ENCODE data around the gene CLASP1.
"Not testable (repeated sequence)": the region's sequence is repeated elsewhere in the genome, so short reads cannot be mapped to it uniquely, and the experiment has no call there.

Gene CLASP1

DNA sequence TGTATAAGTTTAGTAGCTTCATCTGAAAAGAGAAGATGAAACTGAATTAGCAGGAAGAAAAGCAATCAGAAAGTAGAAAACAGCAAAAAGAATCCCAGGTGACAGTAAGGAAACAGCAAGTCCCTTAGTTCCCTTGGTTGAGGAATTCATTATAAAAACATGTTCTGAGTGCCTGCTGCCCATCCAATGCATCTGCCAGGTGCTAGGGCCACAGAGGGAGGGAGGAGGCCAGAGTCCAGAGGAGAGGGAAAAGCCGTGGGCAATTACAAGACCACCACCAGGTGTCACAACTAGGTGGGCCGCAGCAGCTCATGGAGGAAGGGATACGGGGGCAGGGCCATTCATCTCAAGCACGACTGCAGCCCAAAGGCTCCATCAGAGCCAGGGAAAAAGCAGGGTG is 308.3 kb downstream of the CLASP1 start:
- DNase-seq: no peak

DNA sequence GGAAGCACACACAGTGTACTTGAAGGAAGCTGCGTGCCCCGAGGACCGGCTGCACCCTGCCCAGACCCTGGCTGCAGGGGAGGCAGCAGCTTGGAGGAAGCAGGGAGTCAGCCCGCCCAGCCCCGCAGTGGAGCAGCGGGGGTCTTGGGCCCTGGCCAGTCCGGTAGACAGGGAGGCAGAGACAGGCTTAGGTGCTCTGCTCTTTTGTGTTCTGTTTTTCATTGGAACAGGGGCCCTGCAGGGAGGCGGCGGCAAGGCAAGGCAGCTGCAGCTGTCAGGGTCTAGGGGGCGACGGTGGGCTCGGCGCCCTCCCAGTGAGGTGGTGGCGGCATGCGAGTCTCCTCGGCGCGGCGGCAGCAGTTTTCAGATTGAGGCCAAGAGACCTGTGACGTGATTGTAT is 311.0 kb downstream of the CLASP1 start:
- no peak for DNase-seq

DNA sequence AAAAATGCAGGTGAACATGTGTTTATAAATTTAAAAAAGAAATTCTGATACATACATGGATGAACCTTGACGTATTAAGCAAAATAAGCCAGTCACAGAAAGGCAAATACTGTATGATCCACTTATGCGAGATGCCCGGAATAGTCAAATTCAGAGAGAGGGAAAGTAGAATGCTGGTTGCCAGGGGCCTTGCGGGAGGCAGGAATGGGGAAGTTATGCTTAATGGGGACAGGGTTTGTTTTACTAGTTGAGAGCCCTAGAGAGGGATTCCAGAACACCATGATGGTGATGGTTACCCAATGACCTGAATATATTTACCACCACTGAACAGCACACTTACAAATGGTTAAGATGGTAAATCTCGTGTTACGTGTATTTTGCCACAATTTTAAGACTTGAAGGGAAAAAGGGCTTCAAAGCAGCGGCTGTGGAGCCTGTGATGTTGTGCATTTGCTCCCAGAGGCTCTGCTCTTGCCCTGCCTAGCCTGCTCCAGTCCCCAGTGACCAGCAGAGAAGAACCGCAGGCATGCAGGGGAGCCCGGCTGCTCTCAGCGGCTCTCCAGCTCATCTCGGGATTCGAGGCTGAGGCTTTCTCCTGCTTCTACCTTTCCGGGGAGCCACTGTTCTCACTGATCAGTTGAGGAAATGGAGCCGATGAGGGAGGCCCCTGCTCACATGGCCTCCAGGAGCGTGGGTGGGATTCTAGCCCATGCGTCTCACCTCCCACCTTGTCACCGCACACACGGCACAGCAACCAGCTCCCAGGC is 312.6 kb downstream of the CLASP1 start:
- DNase-seq: no peak

DNA sequence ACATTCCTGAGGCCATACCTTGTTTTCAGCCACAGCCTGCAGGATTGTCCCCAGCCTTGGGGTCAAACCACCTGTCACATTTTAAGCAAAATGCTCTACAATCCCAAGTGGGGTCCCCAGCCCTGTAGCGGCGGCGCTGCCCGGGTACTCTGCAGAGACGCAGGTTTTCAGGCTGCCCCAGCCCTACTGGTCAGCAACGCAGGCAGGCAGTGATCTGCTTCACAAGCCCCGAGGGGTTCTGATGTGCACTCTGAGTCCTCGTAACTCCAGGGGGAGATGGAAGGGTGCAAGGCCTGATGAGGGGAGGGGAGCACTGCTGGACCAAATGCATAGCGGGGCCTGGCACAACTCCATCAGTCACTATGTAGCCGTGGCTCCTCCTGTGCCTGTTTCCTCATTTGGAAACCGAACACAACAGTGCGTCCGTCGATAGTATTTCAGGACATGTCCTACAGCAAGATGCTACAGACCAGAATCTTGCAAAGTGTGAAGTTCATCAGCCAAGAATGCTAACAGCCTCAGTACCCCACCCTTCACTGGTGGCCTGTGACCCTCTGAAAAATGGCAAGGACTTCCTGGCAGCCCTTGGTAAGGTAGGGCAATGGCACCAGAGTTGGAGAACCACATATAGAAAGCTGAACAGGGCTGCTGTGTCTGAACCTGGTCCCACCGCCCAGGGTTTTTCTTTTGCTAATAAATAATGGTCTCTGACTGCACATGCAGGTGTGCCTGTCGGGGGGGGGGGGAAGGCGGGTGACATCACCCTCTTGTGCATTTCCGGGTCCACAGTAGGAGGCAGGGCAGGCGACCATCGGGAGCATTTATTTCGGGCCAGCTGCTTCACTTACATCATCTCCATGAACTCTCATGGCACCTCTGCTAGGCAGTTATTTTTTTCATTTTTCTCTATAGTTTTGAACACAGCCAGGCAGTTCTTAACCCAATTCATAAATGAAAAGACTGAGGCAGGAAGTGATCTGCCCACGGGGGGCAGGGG is 313.7 kb downstream of the CLASP1 start:
- DNase-seq: no peak

DNA sequence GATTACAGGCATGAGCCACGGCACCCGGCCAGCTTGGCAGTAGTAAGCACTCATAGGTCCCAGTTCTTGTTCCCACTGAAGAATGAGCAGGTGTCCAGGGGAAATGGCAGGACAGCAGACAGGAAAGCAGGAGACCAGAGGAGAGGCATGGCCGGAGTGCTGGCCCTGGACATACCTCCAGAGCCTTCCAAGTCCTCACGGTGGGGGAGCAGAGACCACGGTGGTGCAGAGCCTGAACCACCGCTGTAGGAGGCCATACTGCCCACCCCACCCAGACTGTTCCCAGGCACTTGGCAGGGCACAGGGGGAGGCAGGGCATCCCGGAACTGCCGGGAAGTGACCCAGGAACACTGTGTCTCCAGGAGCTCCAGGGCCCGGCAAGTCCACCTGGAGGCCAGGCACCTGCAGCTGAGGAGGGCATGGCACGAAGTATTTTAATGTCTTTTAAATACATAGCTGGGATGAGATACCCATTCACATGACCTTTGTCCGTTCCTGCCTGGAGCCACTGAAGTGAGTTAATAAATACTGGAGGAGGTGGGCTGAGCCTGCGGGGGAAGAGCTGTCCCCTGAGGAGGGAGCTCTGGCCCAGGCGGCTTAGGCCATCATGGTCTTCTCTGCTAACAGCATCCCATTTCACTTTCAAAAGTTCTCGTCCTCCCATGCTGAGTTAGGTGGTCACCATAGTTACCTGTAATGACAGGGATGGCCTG is 314.5 kb downstream of the CLASP1 start:
- no peak for DNase-seq

DNA sequence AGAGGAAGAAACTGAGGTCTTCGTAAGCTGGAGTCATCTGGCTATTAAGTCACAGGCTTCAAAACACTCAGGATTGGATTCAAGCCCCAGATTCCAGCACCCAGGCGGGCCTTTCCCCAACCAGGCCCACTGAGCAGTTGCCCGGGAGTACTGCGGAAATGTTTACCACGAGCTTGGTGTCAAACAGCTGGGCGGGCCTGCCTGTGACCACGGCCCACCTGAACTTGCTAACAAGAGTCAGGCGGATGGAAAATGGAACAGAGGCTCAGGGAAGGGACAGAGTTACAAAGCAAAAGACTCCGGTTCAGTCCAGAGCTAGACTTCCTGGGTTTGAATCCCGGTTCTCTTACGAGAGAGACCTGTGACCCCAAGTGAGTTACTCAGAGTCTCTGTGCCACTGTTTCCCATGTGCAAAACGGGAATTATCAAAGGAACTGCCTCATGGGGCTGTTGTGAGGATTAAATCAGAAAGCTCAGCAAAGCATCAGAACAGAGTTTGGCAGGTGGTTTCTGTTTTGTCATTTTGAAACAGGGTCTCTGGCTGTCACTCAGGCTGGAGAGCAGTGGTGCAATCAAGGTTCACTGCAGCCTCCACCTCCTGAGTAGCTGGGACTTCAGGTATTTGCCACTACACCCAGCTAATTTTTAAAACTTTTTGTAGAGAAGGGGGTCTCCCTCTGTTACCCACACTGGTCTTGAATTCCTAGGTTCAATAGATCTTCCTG is 315.3 kb downstream of the CLASP1 start:
- no peak for DNase-seq

DNA sequence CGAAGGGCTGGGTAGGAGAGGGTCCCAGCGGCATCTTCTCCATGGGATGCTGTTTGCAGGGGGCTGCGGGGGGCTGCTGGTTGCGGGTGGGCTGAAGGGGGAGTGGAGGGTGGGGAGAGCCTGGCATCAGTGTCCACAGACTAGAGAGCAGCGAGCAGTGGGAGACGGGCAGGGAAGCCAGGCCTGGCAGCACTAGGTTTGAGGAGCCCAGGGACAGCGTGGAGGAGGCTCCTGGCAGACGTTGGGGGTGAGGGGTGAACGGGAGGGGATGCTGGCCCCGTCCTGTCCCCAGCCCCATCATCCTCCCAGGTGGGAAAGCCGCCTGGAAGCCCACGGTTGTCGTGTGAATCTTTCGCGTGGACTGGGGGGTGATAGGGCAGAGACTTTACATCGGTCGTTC is 316.0 kb downstream of the CLASP1 start:
- DNase-seq: no peak

DNA sequence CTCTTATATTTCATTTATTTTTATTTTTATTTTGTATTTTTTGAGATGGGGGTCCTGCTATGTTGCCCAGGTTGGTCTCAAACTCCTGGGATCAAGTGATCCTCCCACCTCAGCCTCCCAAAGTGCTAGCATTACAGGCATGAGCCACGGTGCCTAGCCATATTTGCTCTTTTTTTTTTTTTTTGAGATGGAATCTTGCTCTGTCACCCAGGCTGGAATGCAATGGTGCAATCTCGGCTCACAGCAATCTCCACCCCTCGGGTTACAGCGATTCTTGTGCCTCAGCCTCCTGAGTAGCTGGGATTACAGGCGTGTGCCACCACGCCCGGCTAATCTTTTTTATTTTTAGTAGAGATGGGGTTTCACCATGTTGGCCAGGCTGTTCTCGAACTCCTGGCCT is 317.9 kb downstream of the CLASP1 start:
- DNase-seq: not testable (repeated sequence)

DNA sequence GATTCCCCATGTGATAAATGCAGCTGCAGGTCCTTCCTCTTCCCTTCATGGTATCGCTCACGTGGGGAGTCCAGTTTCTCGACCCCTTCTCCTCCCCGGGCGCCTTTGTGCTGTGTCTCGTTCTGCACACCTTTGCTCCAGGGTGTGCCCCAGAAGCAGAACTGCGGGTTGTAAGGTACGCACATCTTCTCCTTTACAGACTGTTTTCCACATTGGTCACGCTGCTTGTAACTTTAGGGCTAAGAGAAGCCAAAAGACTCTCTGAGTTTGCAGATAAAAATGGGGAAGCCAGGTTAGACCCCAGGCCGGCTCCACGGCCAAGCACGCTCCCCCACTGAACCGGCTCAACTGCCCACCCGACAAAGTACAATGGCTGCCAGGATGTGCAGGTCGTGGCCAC is 318.3 kb downstream of the CLASP1 start:
- DNase-seq: no peak

DNA sequence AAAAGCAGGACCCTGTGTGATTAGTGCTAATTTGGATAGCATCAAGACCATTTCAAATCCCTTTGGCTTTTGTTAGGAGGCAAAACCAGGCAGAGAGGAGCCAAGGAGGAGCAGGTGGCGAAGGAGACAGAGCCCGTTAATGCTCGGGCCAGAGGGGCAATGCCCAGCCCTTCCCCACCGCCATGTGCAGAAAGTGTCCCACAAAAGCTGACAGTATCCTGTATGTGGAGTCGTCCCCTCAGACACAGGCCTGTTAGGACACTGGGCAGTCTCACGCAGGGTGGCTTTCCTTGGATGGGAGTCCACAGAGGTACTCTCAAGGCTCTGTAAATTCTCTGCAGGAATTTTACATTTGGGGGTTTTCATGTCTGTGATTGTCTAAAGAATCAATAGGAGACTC is 319.5 kb downstream of the CLASP1 start:
- DNase-seq: no peak

DNA sequence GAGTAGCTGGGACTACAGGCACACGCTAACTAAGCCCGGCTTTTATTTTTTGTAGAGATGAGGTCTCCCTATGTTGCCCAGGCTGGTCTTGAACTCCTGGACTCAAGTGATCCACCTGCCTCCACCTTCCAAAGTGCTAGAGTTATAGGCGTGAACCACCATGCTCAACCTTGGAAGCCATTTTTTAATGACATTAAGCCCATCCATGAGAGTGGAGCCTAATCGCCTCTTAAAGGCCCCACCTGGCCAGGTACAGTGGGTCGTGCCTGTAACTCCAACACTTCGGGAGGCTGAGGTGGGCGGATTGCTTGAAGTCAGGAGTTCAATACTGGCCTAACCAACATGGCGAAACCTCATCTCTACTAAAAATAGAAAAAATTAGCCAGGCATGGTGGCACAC is 322.6 kb downstream of the CLASP1 start:
- DNase-seq: no peak

DNA sequence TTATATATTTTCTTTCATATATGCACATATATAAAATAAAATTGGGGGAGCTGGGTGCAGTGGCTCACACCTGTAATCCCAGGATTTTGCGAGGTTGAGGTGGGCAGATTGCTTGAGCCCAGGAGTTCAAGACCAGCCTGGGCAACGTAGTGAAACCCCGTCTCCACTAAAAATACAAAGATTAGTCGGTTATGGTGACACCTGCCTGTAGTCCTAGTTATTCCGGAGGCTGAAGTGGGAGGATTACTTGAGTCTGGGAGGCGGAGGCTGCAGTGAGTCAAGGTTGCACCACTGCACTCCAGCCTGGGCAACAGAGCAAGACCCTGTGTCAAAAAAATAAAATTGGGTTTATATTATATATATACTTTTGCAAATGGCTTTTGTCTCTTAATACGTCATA is 324.7 kb downstream of the CLASP1 start:
- no peak for DNase-seq

DNA sequence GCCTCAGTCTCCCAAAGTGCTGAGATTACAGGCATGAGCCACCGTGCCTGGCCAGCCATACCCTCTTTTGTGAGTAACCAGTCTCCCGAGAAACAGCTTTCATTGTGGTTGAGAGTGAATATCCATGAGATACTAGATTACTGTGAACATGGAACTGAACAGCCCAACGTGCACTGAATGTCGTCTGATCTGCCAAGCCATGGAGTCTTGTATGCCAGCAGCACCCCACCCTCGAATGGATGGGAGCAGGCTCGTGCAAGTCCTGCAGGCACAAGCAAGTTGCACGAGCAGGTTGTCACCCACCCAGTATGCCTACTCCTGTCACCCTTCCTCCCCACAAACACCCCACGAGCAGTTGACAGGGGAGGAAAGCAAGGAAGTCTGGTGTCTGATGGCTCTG is 327.8 kb downstream of the CLASP1 start:
- no peak for DNase-seq

DNA sequence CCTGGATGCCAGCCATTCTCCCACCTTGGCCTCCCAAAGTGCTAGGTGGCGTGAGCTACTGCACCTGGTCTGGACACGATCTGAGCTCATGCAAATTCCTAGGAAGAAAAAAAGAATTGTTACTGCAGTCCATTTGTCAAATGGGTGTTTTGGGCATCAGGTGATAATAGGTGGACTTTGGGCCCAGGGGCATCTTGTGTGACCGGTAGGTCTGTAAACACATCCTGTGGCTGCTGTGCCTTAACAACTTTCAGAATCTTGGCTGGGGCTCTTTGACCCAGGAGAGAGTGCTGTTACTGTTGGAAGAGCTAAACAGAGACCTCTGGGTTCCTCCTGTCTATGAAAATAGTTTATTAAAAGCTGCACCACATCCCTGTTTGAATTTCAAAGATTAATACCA is 329.3 kb downstream of the CLASP1 start:
- no peak for DNase-seq

DNA sequence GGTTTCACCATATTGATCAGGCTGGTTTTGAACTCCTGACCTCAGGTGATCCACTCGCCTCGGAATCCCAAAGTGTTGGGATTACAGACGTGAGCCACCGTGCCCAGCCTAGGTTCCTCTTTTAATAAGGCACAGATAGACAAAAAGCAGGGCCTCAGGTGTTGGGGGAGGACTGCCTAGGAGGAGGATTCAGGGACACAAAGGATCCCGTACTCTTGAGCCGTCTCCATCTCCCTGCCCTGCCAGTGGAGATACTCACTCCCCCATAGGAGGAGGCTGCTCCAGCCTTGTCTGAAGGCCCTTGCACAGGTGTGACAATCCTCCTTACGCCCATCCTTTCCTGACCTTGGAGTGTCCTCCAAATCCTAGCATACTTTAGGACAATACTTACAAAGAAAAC is 332.3 kb downstream of the CLASP1 start:
- no peak for DNase-seq

DNA sequence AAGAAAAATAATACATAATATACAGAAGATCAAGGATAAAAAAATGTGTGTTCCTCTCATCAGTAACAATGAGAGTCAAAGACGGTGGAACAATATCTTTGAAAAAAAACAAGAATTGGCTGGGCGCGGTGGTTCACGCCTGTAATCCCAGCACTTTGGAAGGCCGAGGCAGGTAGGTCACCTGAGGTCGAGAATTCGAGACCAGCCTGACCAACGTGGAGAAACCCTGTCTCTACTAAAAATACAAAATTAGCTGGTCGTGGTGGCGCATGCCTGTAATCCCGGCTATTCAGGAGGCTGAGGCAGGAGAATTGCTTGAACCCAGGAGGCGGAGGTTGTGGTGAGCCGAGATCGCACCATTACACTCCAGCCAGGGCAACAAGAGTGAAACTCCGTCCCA is 335.6 kb downstream of the CLASP1 start:
- DNase-seq: not testable (repeated sequence)

DNA sequence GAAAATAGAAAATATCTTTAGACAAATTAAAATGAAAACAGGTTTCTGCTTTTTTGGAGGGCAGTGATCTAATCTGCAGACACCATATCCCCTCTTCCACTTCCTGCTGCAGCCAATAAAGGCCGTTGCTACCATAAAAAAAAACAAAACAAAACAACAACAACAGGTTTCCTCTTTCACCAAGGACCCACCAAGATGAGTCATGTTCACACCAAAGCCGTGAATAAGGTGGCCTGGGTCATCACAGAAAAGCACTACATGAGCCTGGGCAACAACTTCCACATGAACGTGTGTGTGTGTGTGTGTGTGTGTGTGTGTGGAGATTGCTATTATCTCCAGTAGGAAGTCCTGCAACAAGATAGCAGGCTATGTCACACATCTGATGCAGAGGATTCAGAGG is 339.5 kb downstream of the CLASP1 start:
- DNase-seq: no peak

DNA sequence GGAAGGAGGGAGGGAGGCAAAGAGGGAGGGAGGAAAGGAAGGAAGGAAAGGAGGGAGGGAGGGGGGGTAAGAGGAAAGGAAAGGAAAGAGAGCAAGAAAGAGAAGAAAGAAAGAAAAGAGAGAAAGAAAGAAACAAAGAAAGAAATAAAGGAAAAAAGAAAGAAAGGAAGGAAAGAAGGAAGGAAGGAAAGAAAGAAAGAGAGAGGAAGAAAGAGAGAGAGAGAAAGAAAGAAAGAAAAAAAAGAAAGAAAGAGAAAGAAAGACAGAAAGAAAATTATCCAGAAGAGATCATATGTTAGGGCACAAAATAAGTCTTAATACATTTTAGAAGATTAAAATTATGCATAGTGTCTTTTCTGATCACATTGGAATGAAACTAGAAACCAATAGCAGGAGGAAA is 339.9 kb downstream of the CLASP1 start:
- no peak for DNase-seq

DNA sequence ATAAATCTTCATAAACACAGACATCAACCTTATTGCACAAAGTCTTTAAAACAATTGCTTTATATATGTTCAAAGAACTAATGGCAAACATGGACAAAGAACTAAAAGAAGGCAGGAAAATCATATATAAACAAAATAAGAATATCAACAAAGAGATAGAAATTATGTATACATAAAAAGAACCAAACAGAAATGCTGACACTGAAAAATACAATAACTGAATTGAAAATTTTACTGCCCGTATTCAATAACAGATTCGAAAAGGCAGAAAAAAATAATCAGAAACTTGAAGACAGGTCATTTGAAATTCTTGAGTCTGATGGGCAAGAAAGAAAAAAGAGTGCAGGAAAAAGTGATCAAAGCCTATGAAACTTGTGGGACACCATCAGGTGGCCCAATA is 342.2 kb downstream of the CLASP1 start:
- DNase-seq: no peak

DNA sequence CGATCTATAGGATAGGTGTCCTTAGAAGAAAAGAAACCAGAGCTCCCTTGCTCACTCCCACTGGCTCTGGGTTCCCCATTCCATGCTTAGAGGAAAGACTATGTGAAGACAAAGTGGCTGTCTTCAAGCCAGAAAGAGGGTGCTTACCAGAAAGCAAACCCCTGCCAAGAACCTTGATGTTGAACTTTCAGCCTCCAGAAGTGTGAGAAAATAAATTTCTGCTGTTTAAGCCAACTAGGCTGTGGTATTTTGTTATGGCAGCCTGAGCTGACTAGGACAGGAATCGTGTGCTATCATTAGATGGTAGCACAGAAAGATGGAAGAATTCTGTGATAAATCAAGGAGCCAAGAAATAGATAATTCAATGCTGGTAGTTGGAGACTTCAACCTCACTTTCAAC is 344.3 kb downstream of the CLASP1 start:
- no peak for DNase-seq

DNA sequence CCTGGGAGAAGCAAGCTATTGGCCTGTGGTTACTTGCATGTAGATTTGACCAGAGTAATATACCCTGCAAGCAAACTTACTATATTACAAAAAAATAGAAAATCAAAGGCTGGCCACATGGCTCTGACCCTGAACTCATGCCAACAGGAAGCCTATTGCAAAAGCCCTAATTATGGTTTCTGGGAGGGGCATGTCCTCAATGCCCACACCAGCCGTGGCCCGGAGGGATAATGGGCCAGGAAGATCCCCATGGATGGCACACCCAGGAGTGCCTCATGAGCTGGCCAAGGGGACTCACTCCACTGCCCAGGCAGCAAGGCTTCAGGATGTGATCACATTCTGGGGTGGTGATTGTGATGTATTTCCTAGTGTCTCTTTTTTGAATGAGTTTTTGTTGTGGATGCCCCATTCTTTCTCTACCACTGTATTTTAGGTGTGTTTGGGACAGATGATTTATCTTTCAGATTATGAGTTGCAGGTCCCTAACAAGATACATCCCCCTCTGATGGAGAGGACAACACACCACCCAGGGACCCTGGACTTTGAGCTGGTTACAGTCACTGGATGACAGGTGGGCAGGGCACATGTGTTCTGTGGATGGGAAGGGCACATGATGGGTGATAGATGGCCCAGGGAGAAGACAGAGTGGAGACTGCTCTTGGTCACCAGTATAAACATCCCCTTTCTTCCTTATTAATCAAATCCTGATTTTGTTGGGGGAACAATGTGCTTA is 345.6 kb downstream of the CLASP1 start:
- no peak for DNase-seq

DNA sequence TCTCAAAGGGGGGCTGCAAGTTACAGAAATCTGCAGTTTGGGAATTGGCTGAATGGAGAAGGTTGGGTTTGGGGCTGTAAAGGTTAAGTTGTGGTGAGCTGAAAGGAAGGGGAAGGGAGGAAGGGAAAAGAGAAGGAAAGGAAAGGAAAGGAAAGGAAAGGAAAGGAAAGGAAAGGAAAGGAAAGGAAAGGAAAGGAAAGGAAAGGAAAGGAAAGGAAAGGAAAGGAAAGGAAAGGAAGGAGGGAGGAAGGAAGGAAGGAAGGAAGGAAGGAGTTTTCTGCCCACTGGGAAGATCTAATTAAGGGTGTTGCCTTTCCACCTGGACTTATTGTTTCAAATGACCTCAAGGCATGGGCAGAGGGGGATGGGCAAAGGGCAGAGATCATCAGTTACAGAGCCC is 348.1 kb downstream of the CLASP1 start:
- DNase-seq: not testable (repeated sequence)
